HEK293 (cell line): Measurements from ENCODE around the gene SLC35G3.
"Not testable (repeated sequence)": the region's sequence is repeated elsewhere in the genome, so short reads cannot be mapped to it uniquely, and the experiment has no call there.

Experiments used
- CTCF ChIA-PET: fragments of 350-600 bp; formaldehyde crosslinking; extraction: SDS; loops from one replicate; lab custom pipeline; 2021; ENCODE audit warnings: antibody characterized with exemption; lab: Yijun Ruan, JAX
- POLR2A ChIA-PET: fragments of 300-600 bp; formaldehyde crosslinking; extraction: SDS; loops from one replicate; lab custom pipeline; 2020; ENCODE audit warnings: antibody characterized with exemption, inconsistent platforms; lab: Yijun Ruan, JAX
- H3K27ac ChIP-seq: fragments of 200-500 bp; sonication (Bioruptor generic); 2 replicates; pipeline ENCODE4 v1.5.1; 2014; ENCODE audit warnings: low read depth, low read length, control low read depth, inconsistent platforms; ENCODE audit errors: extremely low read depth
- H3K36me3 ChIP-seq, 2 experiments: fragments of 200-500 bp in 1 of 2; sonication (Bioruptor generic) in 1 of 2; 1 replicate in 1 of 2; 2 replicates in 1 of 2; pipeline ENCODE4 v1.5.1; 2014 to 2017; ENCODE audit warnings: inconsistent platforms in 2 of 2, low read length in 2 of 2; ENCODE audit not compliant: control insufficient read depth in 2 of 2, insufficient read depth in 1 of 2
- H3K4me1 ChIP-seq: fragments of 200-500 bp; sonication (Bioruptor generic); 2 replicates; pipeline ENCODE4 v1.5.1; 2014; ENCODE audit warnings: mild to moderate bottlenecking, low read length, inconsistent platforms; ENCODE audit not compliant: control insufficient read depth, insufficient read depth
- H3K4me3 ChIP-seq: 2 replicates; pipeline ENCODE4 v1.5.1; 2011; ENCODE audit warnings: low read depth, mild to moderate bottlenecking, control low read depth, low read length, moderate library complexity
- H3K9me3 ChIP-seq: fragments of 200-500 bp; sonication (Bioruptor generic); 2 replicates; pipeline ENCODE4 v1.5.1; 2014; ENCODE audit warnings: low read depth, low read length, inconsistent platforms; ENCODE audit not compliant: control insufficient read depth, insufficient read depth
- ATF2 ChIP-seq: fragments of 450-650 bp; formaldehyde crosslinking; IDR thresholded peaks from 2 replicates; pipeline ENCODE4 v1.5.1; 2016; ENCODE audit warnings: missing biosample characterization, missing genetic modification characterization, low read depth
- EGR2 ChIP-seq: fragments of 450-650 bp; formaldehyde crosslinking; IDR thresholded peaks from 2 replicates; pipeline ENCODE4 v1.5.1; 2016; ENCODE audit warnings: low read depth, missing biosample characterization, missing genetic modification characterization
- KLF9 ChIP-seq: fragments of 450-650 bp; formaldehyde crosslinking; IDR thresholded peaks from 2 replicates; pipeline ENCODE4 v1.5.1; 2016; ENCODE audit warnings: missing biosample characterization, missing genetic modification characterization, low read depth
- MYNN ChIP-seq: fragments of 450-650 bp; formaldehyde crosslinking; IDR thresholded peaks from 2 replicates; pipeline ENCODE4 v1.5.1; 2016; ENCODE audit warnings: missing biosample characterization, missing genetic modification characterization, borderline replicate concordance
- PRDM1 ChIP-seq: fragments of 450-650 bp; formaldehyde crosslinking; IDR thresholded peaks from 2 replicates; pipeline ENCODE4; 2016; ENCODE audit warnings: missing biosample characterization, missing genetic modification characterization
- PRDM10 ChIP-seq: fragments of 450-650 bp; formaldehyde crosslinking; IDR thresholded peaks from 2 replicates; pipeline ENCODE4 v1.5.1; 2016; ENCODE audit warnings: missing biosample characterization, missing genetic modification characterization
- ZEB2 ChIP-seq: fragments of 450-650 bp; formaldehyde crosslinking; IDR thresholded peaks from 2 replicates; pipeline ENCODE4 v1.5.1; 2016; ENCODE audit warnings: missing biosample characterization, missing genetic modification characterization
- ZFP3 ChIP-seq: fragments of 450-650 bp; formaldehyde crosslinking; IDR thresholded peaks from 2 replicates; pipeline ENCODE4 v1.5.1; 2016; ENCODE audit warnings: low read depth, missing biosample characterization, missing genetic modification characterization
- ZIC2 ChIP-seq: fragments of 450-650 bp; formaldehyde crosslinking; IDR thresholded peaks from 2 replicates; pipeline ENCODE4 v1.5.1; 2016; ENCODE audit warnings: missing biosample characterization, missing genetic modification characterization
- ZNF133 ChIP-seq: fragments of 450-650 bp; formaldehyde crosslinking; IDR thresholded peaks from 2 replicates; pipeline ENCODE4 v1.5.1; 2016; ENCODE audit warnings: missing biosample characterization, missing genetic modification characterization
- ZNF146 ChIP-seq: fragments of 450-650 bp; formaldehyde crosslinking; IDR thresholded peaks from 2 replicates; pipeline ENCODE4 v1.5.1; 2016; ENCODE audit warnings: missing biosample characterization, missing genetic modification characterization
- ZNF169 ChIP-seq: fragments of 450-650 bp; formaldehyde crosslinking; IDR thresholded peaks from 2 replicates; pipeline ENCODE4 v1.5.1; 2016; ENCODE audit warnings: missing biosample characterization, missing genetic modification characterization
- ZNF184 ChIP-seq: fragments of 450-650 bp; IDR thresholded peaks from 2 replicates; pipeline ENCODE4 v1.5.1; 2018; ENCODE audit warnings: missing biosample characterization, mild to moderate bottlenecking, missing genetic modification characterization
- ZNF530 ChIP-seq: fragments of 450-650 bp; formaldehyde crosslinking; IDR thresholded peaks from 2 replicates; pipeline ENCODE4 v1.5.1; 2016; ENCODE audit warnings: low read depth, missing biosample characterization, missing genetic modification characterization
- ZNF549 ChIP-seq: fragments of 450-650 bp; IDR thresholded peaks from 2 replicates; pipeline ENCODE4 v1.5.1; 2018; ENCODE audit warnings: missing biosample characterization, missing genetic modification characterization, mild to moderate bottlenecking, inconsistent platforms, moderate library complexity
- ZNF580 ChIP-seq: fragments of 450-650 bp; formaldehyde crosslinking; IDR thresholded peaks from 2 replicates; pipeline ENCODE4 v1.5.1; 2016; ENCODE audit warnings: missing biosample characterization, missing genetic modification characterization

SLC35G3 gene

GRCh38 chr17:35184274-35184673, 9.9 kb downstream of the SLC35G3 start (continued):
- TF ChIP-seq KLF9 (tag by site-specific recombination) = no peak
- no peak for TF ChIP-seq MYNN (tag by site-specific recombination)
- no peak for TF ChIP-seq ZNF530 (tag by site-specific recombination)

- Histone ChIP-seq H3K4me3 (no peak overlapping the region), H3K9me3 (no peaks in the 10 kb centered on the region), H3K4me1 (no peaks in the 10 kb centered on the region), H3K27ac (no peak overlapping the region), H3K36me3 (no peaks in the 10 kb centered on the region)
- CTCF ChIA-PET = interaction anchor here (1.3 kb wide), 1 partner anchor 350 kb away, joined by 3 read pairs; no protein-coding TSS in a partner anchor
- TF ChIP-seq ZIC2 = peak; percentile 74
- no peak for TF ChIP-seq EGR2 (tag by site-specific recombination)
- POLR2A ChIA-PET = no interaction called here
Measured at GRCh38 chr17:35183332-35183731, 10.9 kb downstream of the SLC35G3 start.

- TF ChIP-seq ZNF146 (tag by site-specific recombination) = peak; percentile 87
- TF ChIP-seq, all 188 proteins: peak for 1; not testable (repeated sequence) for 187
- H3K27ac ChIP-seq, POLR2A ChIA-PET, H3K9me3 ChIP-seq, H3K4me3 ChIP-seq, CTCF ChIA-PET, H3K36me3 ChIP-seq, H3K4me1 ChIP-seq: not testable (repeated sequence)
Measured at GRCh38 chr17:35179379-35179778, 14.8 kb downstream of the SLC35G3 start.

- CTCF ChIA-PET = interaction anchor here (0.6 to 0.7 kb wide), 2 partner anchors 66 to 136 kb away, joined by 3 to 4 read pairs; partner anchors contain the start of gene SLFN5
- H3K9me3 ChIP-seq = no peaks in the 10 kb centered on the region
- no peaks in the 10 kb centered on the region for H3K4me1 ChIP-seq
- no peak overlapping the region for H3K4me3 ChIP-seq
- POLR2A ChIA-PET = no interaction called here
- TF ChIP-seq ZEB2 (tag by site-specific recombination) (no peak), ZNF184 (tag by site-specific recombination) (no peak)
- H3K27ac ChIP-seq = no peak overlapping the region
- H3K36me3 ChIP-seq = no peaks in the 10 kb centered on the region
Measured at GRCh38 chr17:35176897-35177296, 17.3 kb downstream of the SLC35G3 start.

GRCh38 chr17:35175638-35176415, 18.4 kb downstream of the SLC35G3 start:
- no peaks in the 10 kb centered on the region for H3K9me3 ChIP-seq
- ChIA-PET CTCF (interaction anchor here (0.8 kb wide), 1 partner anchor 362 kb away, joined by 4 read pairs; the partner anchor contains the start of gene SLFN12L), POLR2A (no interaction called here)
- no peak overlapping the region for H3K27ac ChIP-seq
- H3K4me3 ChIP-seq = no peak overlapping the region
- no peaks in the 10 kb centered on the region for H3K36me3 ChIP-seq
- TF ChIP-seq PRDM1 (tag by site-specific recombination) (0 out of 2 replicates have a peak, but pooled peaks have one; percentile 13), ZNF133 (tag by site-specific recombination) (no peak), PRDM10 (tag by site-specific recombination) (no peak), ZNF580 (tag by site-specific recombination) (no peak), ZNF549 (tag by site-specific recombination) (no peak), ZFP3 (tag by site-specific recombination) (no peak), ATF2 (tag by site-specific recombination) (0 out of 2 replicates have a peak, but pooled peaks have one; percentile 11), ZNF169 (tag by site-specific recombination) (no peak)
- H3K4me1 ChIP-seq = no peaks in the 10 kb centered on the region
